HG03354 (cell line): ENCODE data around the gene CTSD.

ENCODE experiments used
- ATAC-seq: cut with Tn5 transposase; IDR thresholded peaks from one replicate; pipeline ENCODE4 v1.9.1; 2021; ENCODE audit warnings: mild to moderate bottlenecking; ENCODE audit not compliant: unreplicated experiment, poor library complexity, severe bottlenecking

CTSD gene

DNA sequence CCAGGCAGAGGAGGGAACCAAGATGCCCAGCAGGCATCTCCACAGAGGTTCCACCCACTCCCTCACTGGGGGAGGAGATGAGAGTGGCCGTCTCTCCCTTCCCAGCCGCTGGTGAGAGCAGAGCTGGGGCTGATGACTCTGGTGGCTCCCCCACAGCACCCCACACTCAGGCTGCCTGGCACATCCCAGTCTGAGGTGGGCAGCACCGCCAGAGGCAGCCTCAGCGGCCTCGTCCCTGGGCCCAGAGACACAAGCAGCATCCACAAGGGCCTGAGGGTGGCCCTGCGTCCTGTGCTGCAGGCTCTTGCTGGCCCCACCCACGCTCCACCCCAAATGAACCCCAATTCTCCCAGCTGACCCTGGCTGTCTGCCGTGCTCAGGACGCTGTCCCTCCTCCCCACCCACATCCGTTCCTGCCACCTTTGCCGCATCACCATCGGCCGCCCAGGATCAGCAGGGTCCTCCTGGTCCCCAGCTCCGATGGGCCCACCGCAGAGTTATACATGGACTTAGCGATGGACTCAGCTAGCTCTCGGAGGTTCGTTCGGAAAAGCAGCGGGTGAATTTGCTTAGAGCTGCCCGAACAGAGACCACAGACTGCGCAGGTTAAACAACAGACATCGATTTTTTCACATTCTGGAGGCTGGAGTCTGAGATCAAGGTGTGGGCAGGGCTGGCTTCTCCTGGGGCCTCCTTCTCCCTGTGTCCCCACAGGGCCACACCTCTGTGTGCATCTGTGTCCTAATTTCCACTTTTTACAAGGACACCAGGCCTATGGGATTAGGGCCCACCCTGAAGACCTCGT, 20.2 kb upstream of the CTSD start:
- ATAC-seq: no peak

DNA sequence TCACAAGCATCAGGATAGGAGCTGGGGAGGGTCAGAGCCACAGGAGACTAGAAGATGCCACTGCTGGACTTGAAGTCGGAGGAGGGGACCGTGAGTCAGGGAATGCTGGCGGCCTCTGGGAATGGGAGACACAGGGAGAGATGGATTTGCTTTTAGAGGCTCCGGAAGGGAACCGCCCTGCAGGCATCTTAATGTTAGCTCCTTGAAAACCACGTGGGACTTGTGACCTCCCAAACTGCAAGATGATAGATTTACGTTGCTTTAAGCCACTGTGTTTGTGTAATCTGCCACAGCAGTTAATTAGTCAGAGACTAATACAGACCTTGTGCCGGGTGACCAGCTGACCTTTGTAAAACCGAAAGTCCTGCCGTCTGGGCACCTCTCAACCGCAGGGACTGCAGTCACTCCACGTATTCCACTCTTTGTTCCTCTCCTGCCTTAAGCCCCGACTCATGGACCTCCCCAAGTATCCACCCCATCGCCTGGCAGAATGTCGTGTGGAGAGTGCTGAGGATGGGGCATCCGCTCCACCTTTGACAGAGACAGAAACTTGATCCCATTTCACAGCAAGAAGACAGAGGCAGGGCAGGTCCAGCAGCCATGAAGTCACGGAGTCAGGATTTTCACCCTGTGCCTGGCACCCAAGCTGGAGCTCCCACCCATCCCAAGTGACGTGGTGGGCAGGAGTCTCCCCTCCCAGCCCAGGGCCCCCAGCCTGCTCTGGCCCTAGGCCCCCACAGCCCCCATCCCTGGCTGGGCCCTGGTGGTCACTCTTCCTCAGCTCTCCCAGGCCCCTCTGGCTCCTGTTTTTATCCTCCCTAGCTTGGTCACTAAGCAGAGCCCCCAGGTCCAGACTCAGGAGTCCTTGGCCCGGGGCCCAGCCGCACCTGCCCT, 19.4 kb upstream of the CTSD start:
- no peak for ATAC-seq

DNA sequence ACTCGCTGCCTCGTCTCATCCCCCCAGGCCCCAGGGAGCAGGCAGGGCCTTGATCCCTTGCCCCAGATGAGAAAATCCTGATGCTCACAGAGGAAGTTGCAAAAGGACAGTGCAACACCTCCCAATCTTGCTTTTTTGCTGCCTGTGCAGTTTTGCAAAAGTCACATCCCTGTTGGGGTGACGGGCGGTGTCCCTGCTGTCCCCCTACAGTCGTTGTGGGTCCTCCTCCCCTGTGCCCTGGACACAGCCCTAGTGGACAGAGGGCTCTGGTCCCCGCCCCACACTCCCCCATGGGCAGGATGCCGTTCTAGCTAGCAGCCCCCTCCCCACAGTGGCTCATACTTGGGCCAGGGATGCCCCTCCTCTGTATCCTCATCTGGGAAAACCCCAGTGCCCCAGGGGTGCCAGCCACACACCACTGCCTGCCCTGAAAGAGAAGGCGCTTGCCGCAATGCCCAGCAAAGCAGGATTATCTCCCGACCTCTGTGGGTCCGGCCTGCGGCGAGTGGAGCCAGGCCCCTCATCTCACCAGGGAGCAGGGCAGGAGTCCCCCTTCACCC, 18.4 kb upstream of the CTSD start:
- ATAC-seq: no peak

DNA sequence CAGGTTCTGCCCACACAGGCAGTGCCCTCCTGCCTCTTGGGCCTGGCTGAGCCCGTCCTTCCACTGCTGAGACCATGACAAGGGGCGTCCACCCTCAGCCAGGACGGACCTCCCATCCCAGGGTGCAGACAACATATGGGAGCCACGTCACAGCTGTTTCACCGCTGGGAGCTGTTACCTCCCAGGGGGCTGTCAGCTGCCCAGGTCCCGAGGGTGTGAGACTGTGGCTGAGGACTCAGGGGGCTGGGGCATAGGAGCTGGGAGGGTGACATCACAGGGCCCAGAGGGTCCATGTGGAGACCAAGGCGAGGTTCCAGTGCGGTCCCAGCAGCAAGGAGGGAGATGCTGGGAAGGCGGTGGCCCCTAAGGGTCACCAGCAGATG, 17.9 kb upstream of the CTSD start:
- no peak for ATAC-seq

DNA sequence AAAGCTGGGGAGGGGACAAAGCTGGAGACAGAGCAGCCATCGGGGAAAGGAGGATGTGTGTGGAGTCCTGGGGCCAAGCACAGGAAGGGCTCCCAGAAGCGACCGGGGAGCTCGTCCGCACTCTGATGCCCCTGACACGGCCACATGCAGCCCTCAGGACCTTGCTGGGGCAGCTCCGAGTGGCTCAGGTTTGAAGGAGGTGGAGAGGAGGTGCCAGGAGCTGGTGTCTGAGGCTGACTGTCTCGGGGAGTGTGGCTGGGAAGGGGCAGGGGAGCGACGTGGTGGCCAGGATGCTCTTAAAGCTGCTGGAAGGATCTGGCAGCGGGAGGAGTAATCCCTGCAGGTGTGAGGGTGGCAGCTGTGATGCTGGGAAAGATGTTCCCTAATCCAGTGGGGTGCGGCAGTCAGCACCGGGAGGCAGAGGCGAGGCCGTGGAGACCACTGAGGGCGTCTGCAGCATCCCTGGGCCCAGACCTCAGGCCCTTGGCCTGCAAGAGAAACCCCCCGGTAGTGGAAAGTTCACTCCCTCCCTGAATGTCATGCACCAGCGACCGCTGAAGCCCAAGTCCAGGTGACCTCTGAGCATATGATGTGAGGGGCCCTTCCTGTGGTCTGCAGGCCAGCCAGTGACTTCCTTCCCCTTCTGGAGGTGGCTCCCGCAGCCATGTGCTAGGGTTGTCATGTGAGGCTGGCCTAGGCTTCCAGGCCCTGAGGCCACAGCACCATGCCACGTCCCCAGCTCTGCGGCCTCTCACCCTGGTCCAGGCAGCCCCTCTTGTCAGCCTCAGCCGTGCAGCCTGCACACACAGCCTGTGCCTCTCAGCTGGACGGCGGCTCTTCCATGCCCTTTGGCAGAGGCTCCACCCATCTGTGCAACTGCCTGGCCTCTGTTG, 17.2 kb upstream of the CTSD start:
- ATAC-seq: no peak

DNA sequence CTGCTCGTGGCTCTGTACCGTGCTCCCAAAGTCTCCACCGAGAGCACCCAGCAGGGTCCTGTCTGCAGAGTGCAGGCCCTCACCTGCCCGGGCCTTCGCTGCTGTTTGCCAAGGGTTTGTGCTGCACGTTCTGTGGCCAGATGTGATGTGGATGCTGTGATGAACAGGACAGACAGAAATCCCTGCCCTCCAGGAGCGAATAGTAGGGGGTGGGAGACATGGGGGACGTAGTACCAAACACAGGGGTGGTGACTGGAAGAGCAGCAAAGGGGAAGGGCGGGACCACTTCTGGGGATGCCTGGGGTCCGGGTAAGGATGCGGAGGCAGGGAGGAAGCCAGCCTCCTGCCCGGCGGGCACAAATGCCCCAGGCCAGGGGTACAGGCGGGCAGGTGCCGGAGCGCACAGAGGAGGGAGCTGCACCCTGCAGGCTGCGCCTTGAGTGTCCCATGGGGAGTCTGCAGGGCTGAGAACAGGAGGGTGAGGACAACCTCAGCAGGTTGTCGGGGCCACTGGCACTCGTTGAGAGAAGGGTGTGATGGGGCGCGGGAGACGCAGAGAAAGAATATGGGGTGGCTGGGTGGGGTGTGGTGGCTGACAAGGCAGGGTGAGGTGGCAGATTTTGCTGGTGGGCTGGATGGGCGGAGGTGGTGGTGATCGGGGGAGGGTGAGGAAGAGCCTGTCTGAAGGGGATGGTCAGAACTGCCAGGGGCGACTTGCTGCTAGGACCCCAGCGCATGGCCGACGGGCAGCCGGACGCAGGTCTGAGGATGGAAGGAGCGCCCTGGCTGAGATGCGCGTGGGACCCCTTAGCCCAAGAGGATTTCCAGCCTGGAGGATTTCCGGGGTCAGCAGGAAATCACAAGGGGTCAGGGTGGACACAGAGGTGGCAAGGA, 16.3 kb upstream of the CTSD start:
- no peak for ATAC-seq

DNA sequence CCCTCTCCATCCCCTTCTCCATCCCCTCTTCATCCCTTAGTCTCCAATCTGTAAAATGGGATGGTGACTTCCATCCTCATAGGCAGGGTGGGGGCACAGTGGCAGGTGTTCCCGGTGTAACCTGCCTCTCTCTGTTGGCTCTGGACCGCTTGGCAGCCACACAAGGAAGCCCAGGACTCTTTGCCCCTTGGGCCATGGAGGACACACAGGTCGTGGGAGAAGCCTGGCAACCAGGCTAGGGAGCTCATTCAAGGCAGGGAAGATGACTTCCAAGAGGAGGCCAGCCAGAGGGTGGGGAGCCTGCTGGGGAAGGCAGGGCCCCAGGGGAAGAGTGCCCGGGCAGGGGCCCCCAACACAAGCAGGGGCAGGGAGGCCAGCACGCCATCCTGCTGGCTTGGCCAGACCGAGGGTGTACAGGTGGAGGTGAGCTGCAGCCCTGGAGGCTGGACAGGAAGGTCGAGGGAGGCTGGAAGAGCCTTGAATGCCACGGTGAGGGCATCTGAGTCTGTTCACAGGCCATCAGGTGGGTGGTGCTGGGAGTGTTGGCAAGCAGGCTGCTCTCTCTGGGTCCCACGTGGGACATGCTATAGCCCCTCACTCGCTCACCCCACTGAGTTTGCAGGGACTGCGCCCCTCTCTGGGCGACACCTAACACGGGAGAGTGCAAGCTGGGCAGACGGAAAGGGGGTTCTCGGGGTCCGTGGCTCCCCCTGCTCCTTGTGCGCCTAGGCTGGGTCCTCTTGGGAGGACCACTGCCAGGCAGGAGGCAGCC, 15.5 kb upstream of the CTSD start:
- ATAC-seq: no peak

DNA sequence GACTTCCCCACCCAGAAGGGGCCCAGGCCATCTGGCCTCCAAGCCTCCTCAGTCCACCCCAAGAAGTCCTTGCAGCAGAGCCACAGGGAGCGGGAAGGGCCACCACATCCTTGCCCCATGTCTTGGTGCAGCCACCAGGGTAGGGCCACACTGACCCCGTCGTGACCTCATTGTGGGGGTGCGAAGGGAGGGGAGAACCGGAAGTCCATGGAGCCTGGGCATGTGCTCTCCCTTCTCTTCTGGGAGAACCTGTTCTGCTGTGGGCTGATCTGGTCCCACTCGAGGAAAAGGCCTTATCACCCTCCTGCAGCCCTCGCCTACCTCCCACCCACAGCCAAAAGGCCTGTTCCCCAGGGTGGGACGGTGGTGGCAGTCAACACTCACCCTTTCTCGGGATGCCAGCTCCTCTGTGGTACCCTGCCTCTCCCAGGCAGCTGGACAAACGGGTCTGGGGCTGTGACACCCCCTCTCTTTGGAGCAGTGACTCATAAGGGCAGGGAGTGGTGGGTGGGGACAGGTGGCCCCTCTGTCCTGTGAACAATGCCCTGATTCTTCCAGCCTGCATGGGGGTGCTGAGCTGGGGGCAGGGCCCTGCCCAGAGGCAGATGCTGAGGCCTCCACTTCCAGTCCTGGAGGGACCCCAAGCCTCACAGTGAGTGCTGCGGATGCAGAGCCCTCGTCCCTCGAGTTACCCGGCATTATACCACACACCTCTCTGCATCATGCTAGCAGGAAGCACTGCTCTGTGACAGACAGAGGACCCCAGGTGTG, 14.6 kb upstream of the CTSD start:
- ATAC-seq: no peak

DNA sequence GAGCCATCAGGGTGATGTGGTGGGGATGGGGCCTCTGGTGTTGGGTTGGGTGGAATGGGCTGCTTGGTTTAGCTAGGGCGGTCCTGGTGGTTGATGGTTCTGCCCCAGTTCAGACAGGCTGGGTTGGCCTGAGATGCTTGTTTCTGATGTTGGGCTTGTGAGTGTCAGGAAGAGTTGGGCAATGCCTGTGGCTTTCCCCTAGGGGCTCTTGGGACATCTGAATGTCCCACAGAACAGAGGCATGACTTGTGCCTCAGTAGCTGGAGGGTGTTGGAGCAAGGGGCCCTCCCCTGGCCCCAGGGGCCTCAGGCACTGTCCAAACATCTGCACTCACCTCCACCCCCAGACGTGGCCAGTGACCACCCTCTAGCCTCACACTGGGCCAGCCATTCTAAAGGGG, 14.0 kb upstream of the CTSD start:
- ATAC-seq: no peak

DNA sequence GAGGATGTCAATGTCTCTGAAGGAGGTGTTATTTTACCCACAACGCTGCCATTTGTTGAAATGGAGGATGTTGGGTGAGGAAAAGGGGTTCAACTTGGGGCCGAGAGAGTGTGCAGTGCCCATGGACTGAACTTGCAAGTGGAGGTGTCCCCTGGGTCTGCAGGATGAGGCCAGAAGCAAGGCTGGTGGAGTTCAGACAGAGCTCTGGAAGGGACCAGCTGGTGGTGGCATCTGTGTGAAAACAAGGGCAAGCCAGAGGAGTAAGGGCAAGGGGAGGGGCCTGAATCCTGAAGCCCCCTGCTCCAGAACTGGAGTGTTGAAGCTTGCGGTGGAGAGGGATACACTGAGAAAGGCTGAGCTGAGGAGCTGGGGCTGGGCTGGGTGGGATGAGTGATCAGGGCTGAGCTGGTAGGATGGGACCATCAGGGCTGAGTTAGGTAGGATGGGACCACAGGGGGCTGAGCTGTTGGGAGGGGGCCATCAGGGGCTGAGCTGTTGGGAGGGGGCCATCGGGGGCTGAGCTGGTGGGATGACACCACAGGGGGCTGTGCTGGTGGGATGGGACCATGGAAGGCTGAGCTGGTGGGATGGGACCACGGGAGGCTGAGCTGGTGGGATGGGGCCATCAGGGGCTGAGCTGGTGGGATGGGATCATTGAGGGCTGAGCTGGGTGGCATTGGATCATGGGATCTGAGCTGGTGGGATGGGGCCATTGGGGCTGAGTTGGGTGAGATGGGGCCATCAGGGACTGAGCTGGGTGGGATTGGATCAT, 13.4 kb upstream of the CTSD start:
- ATAC-seq: no peak

DNA sequence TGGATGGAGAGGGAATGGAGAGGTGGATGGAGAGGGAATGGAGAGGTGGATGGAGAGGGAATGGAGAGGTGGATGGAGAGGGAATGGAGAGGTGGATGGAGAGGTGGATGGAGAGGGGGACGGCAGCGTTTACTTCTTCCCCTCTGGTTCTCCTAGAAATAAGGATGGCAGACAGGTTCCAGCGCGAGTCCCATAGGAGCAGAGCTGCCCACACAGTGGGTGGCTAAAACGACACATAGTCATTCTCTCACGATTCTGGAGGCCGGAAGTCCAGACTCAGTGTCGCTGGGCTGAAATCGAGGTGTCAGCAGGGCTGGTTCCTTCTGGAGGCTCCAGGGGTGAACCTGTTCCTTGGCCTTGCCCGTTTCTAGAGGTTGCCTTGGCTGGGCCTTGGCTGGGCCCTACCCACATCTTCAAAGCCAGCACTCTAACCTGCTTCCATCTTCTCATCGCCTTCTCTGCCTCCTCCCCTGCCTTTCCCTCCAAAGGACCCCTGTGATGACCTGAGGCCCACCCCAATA, 12.7 kb upstream of the CTSD start:
- no peak for ATAC-seq

DNA sequence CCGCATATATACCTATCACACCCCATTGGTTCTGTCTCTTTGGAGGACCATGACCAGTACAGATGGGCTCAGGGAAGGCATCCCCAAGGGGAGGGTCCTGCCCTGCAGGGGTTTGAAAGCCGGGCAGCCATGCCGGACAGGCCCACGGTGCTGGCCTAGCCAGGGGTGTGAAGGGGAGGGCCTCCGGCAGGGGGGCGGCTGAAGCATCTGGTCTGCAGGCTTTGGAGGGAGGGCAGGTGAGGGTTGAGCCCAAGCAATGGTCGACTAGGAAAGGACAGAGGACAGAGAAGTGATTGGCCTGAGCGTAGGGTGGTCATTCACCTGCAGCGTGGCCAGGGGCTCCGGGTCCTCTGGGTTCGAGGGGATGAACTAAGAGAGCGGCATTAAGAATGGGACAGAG, 11.2 kb upstream of the CTSD start:
- no peak for ATAC-seq

DNA sequence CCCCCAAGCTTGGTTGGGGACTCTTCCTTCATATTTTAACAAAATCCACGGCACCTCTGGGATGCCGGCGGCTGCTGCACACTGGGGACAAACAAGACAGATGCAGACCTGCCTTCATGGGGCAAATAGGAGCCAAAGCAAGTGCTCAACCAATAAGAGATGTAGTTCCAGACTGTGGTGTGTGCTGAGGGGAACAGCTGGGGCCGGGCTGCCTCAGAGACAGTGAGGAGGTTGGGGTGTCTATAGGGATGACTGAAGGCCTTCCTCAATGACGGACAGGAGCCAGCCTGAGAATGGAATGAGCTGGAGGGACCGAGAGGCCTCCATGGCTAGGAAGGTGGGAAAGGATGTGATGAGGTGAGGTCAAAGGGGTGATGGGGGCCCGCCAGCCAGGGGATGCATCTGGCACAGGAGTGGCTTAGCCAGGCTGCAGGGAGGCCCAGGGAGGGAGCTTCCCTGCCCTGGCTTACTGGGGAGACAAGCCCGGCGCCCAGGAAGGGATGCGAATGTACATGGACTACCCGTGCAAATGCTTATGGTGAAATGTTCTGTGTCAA, 10.3 kb upstream of the CTSD start:
- no peak for ATAC-seq

DNA sequence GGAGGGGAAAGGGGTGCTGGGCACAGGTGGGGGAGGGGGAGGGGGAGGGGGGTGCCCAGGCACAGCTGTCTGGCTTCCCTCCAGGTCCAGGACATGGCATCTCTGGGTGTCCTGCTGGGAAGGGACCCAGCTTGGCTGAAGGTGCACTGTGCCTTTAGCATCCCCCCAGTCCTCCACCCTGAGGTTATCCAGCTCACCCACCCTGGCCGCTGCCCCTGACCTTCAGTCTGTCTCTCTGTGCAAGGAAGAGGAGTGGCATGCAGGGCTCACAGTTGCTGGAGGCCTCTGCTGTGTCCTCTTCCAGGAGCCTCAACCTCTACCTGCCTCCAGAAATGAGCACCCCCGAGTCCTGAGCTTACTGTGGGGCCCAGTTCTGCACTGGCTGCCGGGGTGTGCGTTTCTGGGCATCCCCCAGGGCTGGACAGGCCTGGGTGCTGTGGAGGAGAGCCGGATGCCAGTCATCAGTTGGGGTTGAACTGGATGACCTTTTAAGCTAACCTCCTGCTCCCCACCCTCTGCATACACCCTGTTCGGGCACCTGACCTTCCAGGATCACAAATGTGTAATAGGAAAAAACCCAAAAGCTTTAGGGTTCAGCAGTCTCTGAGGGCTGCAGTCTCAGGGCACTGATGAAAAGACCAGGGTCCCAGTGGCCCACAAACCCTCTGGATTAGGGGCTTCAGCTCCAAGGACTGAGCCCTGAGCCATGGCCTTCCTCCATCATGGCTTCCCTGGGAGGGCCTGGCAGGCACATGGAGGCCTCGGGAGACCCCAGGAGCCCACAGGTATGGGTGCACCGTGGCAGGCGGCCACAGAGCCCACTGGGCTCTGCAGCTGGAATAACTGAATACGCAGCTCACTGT, 9.6 kb upstream of the CTSD start:
- ATAC-seq: no peak
